ENCODE data around the gene DSCAML1. TPM values are rescaled to one million over a fixed set of nuclear protein-coding genes. Genes with fewer than 3 reads are reported as not detected.

The DSCAML1 gene
- total RNA-seq, 1 experiment from 2014 or later = 0.15 TPM

DNA sequence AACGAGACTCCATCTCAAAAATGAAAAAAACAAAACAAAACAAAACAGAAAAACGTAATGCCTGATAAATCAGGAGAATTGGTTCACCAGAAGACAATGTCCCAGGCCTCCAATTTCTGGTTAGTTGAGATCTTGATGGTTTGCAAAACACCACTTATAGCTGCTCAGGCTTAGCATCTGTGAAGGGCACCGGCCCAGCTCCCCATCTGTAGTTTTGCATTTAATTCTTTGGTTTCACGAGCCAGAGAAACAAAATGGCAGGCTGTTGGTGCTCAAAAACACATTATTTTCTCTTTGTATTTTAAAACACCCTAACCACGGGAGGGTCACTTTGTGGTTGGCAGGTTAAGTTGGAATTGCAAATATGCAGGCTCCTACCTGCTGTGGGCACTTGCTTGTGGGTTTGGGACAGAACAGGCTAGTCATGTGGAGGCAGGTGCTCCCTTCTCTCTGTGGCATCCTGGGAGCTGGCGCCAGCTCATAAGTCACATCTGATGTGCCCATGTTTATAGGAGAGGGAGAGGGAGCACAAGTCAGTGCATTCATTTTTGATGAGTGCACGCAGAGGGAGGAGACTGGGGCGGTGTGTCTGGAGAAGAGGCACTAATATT, 323.4 kb downstream of the DSCAML1 start:
- no peak for DNase-seq
- H2BK5ac ChIP-seq (ENCODE audit: insufficient read length, low read length) = no peak overlapping the region
- WGBS (ENCODE audit: extremely low coverage, insufficient read length, low lambda C conversion rate) = no CpG with 5 or more reads among the region's 8 CpGs

More for the DNA sequence above, 323.4 kb downstream of the DSCAML1 start:
- no peaks in the 10 kb centered on the region for H3K9me3 ChIP-seq (ENCODE audit: control insufficient read depth, low read depth, low read length)
- Mint-ChIP-seq H3K27ac (no peak overlapping the region; a peak in 1 of 7 replicates), H3K4me1 (peaks cover 37 to 38% of the 10 kb centered on the region in 2 experiments), H3K4me3 (no peak overlapping the region; a peak in 1 of 5 replicates), H3K27me3 (ENCODE audit: low read depth) (peaks cover 12% of the 10 kb centered on the region), H3K9me3 (no peaks in the 10 kb centered on the region; a peak in 1 of 5 replicates), H3K36me3 (ENCODE audit: insufficient read depth in 1 of 3, low read depth in 3 of 3) (no peaks in the 10 kb centered on the region; a peak in 1 of 7 replicates)
- no peak overlapping the region for H2AFZ ChIP-seq (ENCODE audit: low read length)
- H3K56ac ChIP-seq (ENCODE audit: insufficient read length, low read depth, low read length) = no peak overlapping the region
- H3K23me2 ChIP-seq (ENCODE audit: insufficient read length, low read depth, low read length, poor library complexity, severe bottlenecking) = no peaks in the 10 kb centered on the region
- no peak overlapping the region for H3K4me2 ChIP-seq (ENCODE audit: insufficient read depth, insufficient read length, low read length)
- H2BK20ac ChIP-seq (ENCODE audit: low read depth, low read length, poor library complexity, severe bottlenecking) = no peak overlapping the region
- no peaks in the 10 kb centered on the region for H3K79me2 ChIP-seq (ENCODE audit: insufficient read depth, low read length)
- no peak overlapping the region for H3K18ac ChIP-seq (ENCODE audit: insufficient read length, low read depth, low read length)
- H2BK15ac ChIP-seq (ENCODE audit: low read depth, low read length) = no peak overlapping the region
- TF ChIP-seq, protein P1, sequence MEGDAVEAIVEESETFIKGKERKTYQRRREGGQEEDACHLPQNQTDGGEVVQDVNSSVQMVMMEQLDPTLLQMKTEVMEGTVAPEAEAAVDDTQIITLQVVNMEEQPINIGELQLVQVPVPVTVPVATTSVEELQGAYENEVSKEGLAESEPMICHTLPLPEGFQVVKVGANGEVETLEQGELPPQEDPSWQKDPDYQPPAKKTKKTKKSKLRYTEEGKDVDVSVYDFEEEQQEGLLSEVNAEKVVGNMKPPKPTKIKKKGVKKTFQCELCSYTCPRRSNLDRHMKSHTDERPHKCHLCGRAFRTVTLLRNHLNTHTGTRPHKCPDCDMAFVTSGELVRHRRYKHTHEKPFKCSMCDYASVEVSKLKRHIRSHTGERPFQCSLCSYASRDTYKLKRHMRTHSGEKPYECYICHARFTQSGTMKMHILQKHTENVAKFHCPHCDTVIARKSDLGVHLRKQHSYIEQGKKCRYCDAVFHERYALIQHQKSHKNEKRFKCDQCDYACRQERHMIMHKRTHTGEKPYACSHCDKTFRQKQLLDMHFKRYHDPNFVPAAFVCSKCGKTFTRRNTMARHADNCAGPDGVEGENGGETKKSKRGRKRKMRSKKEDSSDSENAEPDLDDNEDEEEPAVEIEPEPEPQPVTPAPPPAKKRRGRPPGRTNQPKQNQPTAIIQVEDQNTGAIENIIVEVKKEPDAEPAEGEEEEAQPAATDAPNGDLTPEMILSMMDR (conservative IDR thresholded peaks at IDR 0.05) = no peak
- H4K91ac ChIP-seq (ENCODE audit: insufficient read length, low read depth, low read length) = no peak overlapping the region
- no peak overlapping the region for H4K8ac ChIP-seq (replicated peaks; ENCODE audit: insufficient read length, low read depth, low read length)
- H3K9ac ChIP-seq (ENCODE audit: extremely low read depth, insufficient read length, low read length) = no peak overlapping the region
- no peaks in the 10 kb centered on the region for H3K27me3 ChIP-seq (ENCODE audit: insufficient read depth, low read length)
- H3K23ac ChIP-seq (ENCODE audit: insufficient read length, low read depth, low read length) = no peak overlapping the region
- no peak overlapping the region for H2BK120ac ChIP-seq (ENCODE audit: low read depth, low read length, poor library complexity, severe bottlenecking)
- no peak overlapping the region for H3T11ph ChIP-seq (ENCODE audit: low read length)
- no peaks in the 10 kb centered on the region for H3K79me1 ChIP-seq (ENCODE audit: insufficient read depth, low read depth, low read length, poor library complexity, severe bottlenecking)
- H3K27ac ChIP-seq (ENCODE audit: insufficient read length, low read depth, low read length) = no peak overlapping the region
- no peak overlapping the region for H2AK5ac ChIP-seq (ENCODE audit: insufficient read length, low read length)
- no peak overlapping the region for H3K4ac ChIP-seq (ENCODE audit: low read depth, low read length)
- H4K5ac ChIP-seq (ENCODE audit: insufficient read length, low read depth, low read length) = no peak overlapping the region
- H3K4me1 ChIP-seq (ENCODE audit: insufficient read depth, low read length) = no peaks in the 10 kb centered on the region; the same call in 1 of the 2 replicates
- H3K14ac ChIP-seq (ENCODE audit: insufficient read depth, low read length) = no peak overlapping the region
- H2BK12ac ChIP-seq (ENCODE audit: insufficient read length, low read depth, low read length) = no peak overlapping the region
- H4K20me1 ChIP-seq (ENCODE audit: control insufficient read depth, insufficient read depth, insufficient read length) = no peaks in the 10 kb centered on the region

All from H9 (cell line).